GM06990 (cell line): ENCODE measurements around the gene SLC39A2.
"Not testable (repeated sequence)": the region's sequence is repeated elsewhere in the genome, so short reads cannot be mapped to it uniquely, and the experiment has no call there.

Source experiments
- DNase-seq: peaks from one replicate; pipeline ENCODE4 v3.0.0-alpha.2; 2011; ENCODE audit not compliant: insufficient read length; ENCODE audit errors: extremely low read depth
- H3K27me3 ChIP-seq: replicated peaks from 2 replicates; pipeline ENCODE4 v1.6.0; 2011; ENCODE audit warnings: low read length; ENCODE audit not compliant: control insufficient read depth, insufficient read depth
- H3K36me3 ChIP-seq: 2 replicates; pipeline ENCODE4 v1.5.1; 2011; ENCODE audit warnings: low read length; ENCODE audit not compliant: control insufficient read depth, insufficient read depth
- H3K4me3 ChIP-seq: replicated peaks from 2 replicates; pipeline ENCODE4 v1.5.1; 2011; ENCODE audit warnings: low read depth, mild to moderate bottlenecking, control low read depth, low read length
- CTCF ChIP-seq: IDR thresholded peaks from 2 replicates; pipeline ENCODE4 v1.5.1; 2011; ENCODE audit warnings: low read length, control low read depth, mild to moderate bottlenecking, inconsistent platforms; ENCODE audit not compliant: insufficient read depth, poor library complexity, severe bottlenecking

Gene SLC39A2

GRCh38 chr14:20982646-20983369, 16.3 kb upstream of the SLC39A2 start:
- no peak for DNase-seq
- no peaks in the 10 kb centered on the region for H3K27me3 ChIP-seq
- no peaks in the 10 kb centered on the region for H3K36me3 ChIP-seq
- no peak overlapping the region for H3K4me3 ChIP-seq
- no peak for TF ChIP-seq CTCF

- not testable (repeated sequence) for H3K27me3 ChIP-seq, H3K36me3 ChIP-seq, DNase-seq, H3K4me3 ChIP-seq
Measured at GRCh38 chr14:20985650-20986049, 13.4 kb upstream of the SLC39A2 start.

GRCh38 chr14:20986811-20987210, 12.3 kb upstream of the SLC39A2 start:
- Histone ChIP-seq H3K4me3 (no peak overlapping the region), H3K27me3 (no peaks in the 10 kb centered on the region), H3K36me3 (no peaks in the 10 kb centered on the region)
- no peak for TF ChIP-seq CTCF
- DNase-seq = no peak

GRCh38 chr14:20988717-20989470, 10.2 kb upstream of the SLC39A2 start:
- peak overlapping the region; percentile 94 for H3K4me3 ChIP-seq
- peaks cover 4% of the 10 kb centered on the region for H3K36me3 ChIP-seq
- no peak for TF ChIP-seq CTCF
- no peaks in the 10 kb centered on the region for H3K27me3 ChIP-seq
- no peak for DNase-seq

GRCh38 chr14:20989471-20989786, 9.7 kb upstream of the SLC39A2 start:
- no peak for TF ChIP-seq CTCF
- no peak for DNase-seq
- H3K36me3 ChIP-seq = peaks cover 9% of the 10 kb centered on the region
- peak overlapping the region; percentile 94 for H3K4me3 ChIP-seq
- H3K27me3 ChIP-seq = no peaks in the 10 kb centered on the region

- TF ChIP-seq CTCF = peak; percentile 61
- DNase-seq = peak; percentile 87
- H3K27me3 ChIP-seq = no peaks in the 10 kb centered on the region
- peaks cover 13% of the 10 kb centered on the region for H3K36me3 ChIP-seq
- H3K4me3 ChIP-seq = peak within 1 kb of the TSS; percentile 94
Measured at GRCh38 chr14:20989787-20990600, 9.1 kb upstream of the SLC39A2 start, which contains the start of gene METTL17. Gene METTL17, plus strand, starts transcription at chr14:20989980. Its CDS starts 23 bp downstream, at chr14:20990003.
